ENCODE results near the gene ZNF677. TPM values are rescaled to one million over a fixed set of nuclear protein-coding genes. Genes with fewer than 3 reads are reported as not detected.
"Not testable (repeated sequence)": the region's sequence is repeated elsewhere in the genome, so short reads cannot be mapped to it uniquely, and the experiment has no call there.

Gene ZNF677
- 31.2 TPM for total RNA-seq
- 16.8 TPM for polyA plus RNA-seq

DNA sequence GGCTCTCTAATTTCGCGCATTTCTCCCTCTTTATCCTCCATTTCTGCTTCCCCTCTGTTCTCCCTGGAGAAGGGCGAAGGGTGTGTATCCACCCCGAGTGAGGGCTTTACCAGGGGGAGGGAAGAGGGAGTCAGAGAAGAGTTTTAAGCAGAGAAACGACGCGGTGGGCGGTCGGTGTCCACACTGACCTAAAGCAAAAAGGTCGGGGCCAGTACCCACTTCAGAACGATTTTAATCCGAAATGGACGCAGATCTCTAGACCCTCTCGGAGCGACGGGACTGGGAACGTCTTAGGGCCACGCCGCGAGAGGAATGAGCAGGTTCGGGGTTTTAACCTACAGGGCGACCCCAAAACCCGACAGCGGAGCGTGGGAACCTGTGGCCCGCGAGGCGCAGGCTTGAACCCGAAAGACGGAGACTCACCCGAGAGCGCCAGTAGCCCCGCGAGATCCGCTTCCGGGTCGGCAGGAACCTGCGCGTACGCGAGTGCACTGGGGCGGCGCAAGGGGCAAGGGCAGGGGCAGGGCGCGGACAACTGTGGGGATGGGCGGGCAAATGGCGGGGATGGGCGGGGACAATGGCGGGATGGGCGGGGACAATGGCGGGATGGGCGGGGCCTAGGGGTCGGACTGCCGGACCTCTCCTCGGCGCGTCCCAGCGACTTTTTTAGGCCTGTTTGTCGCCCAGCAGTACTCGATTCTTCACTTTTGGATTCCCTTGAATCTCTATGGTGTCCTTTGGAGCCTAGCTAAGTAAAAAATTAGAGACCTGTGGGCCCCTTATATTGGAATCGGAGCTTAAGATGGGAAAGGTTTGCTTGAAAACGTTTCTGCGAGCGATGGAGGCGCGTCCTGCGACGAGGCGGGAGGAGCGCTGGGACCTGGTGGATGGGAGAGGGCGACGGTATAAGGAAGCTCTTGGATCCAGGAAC, at the start of gene ZNF677:
Gene ZNF677 (minus strand): TSS at position 463 of the 931 bp plus-strand sequence. CDS start 3,323 bp downstream, outside the sequence.
- Histone ChIP-seq H3K27ac (ENCODE audit: low read depth) (peak within 1 kb of the TSS; percentile 71), H3K4me3 (ENCODE audit: low read depth, low read length) (peak within 1 kb of the TSS; percentile 74), H3K36me3 (ENCODE audit: insufficient read depth) (peaks cover 5% of the 10 kb centered on the region), H3K4me1 (ENCODE audit: insufficient read depth) (no peaks in the 10 kb centered on the region)
- DNase-seq (ENCODE audit: extremely low spot score) = peak; percentile 68
- 2% methylated on average over 72 of the region's 72 CpGs for WGBS

DNA sequence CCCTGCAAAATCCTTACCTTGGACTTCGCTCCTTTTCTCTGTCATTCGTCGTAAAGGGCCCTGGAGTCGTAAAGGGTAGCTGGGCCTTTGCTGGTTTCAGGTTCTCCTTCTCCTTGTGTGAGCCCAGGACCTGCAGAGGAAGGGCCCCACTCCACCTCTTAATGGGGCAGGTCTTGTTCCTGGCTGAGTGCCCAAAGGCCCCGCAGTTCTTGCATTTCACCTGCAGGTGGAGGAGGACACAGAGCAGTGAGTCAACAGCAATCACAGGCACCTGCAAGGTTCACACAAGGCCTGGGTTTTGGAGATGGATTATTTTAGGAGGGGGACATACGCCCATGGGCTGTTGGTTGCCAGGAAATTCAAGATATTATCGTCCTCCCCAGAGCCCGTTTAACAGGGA, 46.7 kb upstream of the ZNF677 start:
- not testable (repeated sequence) for H3K4me1 ChIP-seq (ENCODE audit: insufficient read depth); H3K36me3 ChIP-seq (ENCODE audit: insufficient read depth); H3K27ac ChIP-seq (ENCODE audit: low read depth); DNase-seq (ENCODE audit: extremely low spot score); H3K4me3 ChIP-seq (ENCODE audit: low read depth, low read length)
- WGBS = 51% methylated on average over 2 of the region's 8 CpGs

DNA sequence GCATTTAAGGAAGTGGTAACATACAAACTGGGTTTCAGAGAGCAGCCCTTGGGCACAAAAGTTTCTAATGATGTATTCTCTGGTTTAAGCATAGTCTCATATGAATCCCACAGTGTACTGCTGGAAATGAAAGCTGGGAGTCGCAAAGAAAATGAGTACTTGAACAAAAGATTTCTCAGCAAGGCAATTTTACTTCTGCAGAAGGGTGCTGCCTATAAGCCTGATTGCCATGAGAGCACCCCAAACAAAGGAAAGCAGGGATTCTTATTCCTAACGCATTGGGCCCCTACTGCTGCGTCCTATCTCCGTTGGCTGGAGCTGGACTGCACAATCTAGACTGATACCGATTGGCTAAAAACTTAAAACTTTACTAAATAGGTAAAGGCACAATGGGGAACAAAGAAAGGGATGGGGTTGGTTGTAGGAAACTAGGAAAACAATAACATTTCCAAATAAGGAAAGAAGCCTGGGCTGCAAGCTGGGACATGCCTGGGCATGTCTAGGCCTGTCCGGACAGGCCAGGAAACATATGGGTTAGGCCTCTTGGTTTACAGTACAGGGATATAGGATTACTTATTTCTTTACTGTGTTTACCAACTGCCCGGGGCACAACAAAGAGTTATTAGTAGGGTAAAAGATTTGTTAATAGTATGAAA, 40.2 kb upstream of the ZNF677 start:
- Histone ChIP-seq H3K4me1 (ENCODE audit: insufficient read depth) (no peaks in the 10 kb centered on the region), H3K4me3 (ENCODE audit: low read depth, low read length) (no peak overlapping the region), H3K27ac (ENCODE audit: low read depth) (no peak overlapping the region), H3K36me3 (ENCODE audit: insufficient read depth) (no peaks in the 10 kb centered on the region)
- DNase-seq (ENCODE audit: extremely low spot score) = no peak
- WGBS = 80% methylated on average over 7 of the region's 7 CpGs

DNA sequence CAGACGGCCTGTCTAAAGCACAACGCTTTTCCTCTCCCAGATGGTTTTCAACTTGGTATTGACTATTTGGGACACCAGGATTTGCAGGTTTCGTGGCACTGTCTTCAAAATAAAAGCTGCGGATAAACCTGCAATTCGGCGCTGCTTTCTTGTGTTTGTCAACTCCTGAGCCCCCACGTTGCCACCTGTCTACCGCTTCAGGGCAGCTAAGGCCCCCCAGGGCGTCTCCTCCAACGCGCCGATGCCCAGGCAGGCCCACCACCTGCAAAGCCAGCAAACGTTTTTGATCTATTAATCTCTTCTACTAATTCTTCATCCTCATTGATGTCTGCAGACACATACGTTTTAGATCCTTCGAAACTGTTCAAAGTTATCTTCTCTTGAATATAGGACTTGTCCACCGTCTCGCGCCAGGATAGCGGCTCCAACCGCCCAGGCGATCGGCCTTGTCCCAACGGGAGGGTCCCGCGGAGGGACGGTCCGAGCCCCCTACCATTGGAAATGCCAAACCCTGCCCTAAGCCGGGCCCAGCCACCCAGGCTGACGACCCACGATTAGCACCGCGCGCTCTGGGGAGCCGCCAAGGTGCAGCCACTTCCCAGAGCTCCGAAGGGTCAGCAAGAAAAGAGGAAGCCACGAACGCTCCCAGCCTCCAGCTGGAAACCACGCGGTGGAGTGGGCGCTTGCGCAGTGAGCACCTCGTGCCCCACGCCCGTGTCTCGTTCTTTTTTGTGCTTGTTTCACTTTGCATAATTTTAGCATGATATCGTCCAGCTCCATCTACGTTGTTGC, 36.3 kb upstream of the ZNF677 start:
- H3K36me3 ChIP-seq (ENCODE audit: insufficient read depth) = no peaks in the 10 kb centered on the region
- no peak for DNase-seq (ENCODE audit: extremely low spot score)
- no peaks in the 10 kb centered on the region for H3K4me1 ChIP-seq (ENCODE audit: insufficient read depth)
- no peak overlapping the region for H3K4me3 ChIP-seq (ENCODE audit: low read depth, low read length)
- H3K27ac ChIP-seq (ENCODE audit: low read depth) = no peak overlapping the region
- 91% methylated on average over 47 of the region's 47 CpGs for WGBS

DNA sequence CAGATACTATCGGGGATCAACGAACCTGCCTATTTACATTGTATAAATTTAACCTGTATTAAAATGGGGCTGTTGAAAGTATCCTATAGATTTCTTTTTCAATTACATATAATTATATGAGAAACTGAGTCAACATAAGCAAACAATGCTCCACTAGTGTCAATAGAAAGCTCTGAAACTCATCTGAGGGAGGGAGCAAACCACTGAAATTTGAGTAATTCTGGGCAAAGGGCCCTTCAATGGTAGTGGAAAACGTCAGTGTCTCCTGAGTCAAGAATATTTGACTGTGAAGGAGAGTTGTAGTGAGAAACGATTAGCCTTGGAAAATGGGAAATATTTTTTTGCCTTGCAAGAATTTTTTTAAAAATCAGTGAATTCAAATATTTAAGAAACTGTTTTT, 30.4 kb upstream of the ZNF677 start:
- Histone ChIP-seq H3K4me1 (ENCODE audit: insufficient read depth) (no peaks in the 10 kb centered on the region), H3K27ac (ENCODE audit: low read depth) (no peak overlapping the region), H3K4me3 (ENCODE audit: low read depth, low read length) (no peak overlapping the region), H3K36me3 (ENCODE audit: insufficient read depth) (no peaks in the 10 kb centered on the region)
- 60% methylated on average over 4 of the region's 4 CpGs for WGBS
- no peak for DNase-seq (ENCODE audit: extremely low spot score)

DNA sequence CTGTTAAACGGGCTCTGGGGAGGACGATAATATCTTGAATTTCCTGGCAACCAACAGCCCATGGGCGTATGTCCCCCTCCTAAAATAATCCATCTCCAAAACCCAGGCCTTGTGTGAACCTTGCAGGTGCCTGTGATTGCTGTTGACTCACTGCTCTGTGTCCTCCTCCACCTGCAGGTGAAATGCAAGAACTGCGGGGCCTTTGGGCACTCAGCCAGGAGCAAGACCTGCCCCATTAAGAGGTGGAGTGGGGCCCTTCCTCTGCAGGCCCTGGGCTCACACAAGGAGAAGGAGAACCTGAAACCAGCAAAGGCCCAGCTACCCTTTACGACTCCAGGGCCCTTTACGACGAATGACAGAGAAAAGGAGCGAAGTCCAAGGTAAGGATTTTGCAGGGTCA, 27.3 kb upstream of the ZNF677 start:
- H3K4me3 ChIP-seq (ENCODE audit: low read depth, low read length); H3K4me1 ChIP-seq (ENCODE audit: insufficient read depth); DNase-seq (ENCODE audit: extremely low spot score); H3K27ac ChIP-seq (ENCODE audit: low read depth); H3K36me3 ChIP-seq (ENCODE audit: insufficient read depth): not testable (repeated sequence)
- WGBS = 57% methylated on average over 2 of the region's 8 CpGs

DNA sequence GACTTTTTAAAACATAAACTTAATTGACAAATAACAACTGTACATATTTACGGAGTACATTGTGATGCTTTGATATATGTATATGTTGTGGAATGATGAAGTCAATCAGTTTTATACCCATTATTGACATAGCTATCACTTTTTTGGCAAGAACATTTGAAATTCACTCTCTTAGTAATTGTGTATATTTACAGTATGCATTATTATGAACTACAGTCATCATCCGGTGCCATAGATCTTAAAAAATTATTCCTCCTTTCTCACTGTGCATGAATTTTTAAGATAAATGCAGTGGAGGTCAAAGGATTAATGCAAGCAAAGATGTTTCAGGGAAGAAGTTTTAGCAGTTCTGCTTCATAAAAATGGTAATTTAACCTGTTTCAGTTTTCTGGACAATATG, 20.8 kb upstream of the ZNF677 start:
- DNase-seq (ENCODE audit: extremely low spot score) = no peak
- WGBS = 93% methylated on average over 2 of the region's 2 CpGs
- H3K27ac ChIP-seq (ENCODE audit: low read depth) = no peak overlapping the region
- H3K4me3 ChIP-seq (ENCODE audit: low read depth, low read length) = no peak overlapping the region
- no peaks in the 10 kb centered on the region for H3K4me1 ChIP-seq (ENCODE audit: insufficient read depth)
- H3K36me3 ChIP-seq (ENCODE audit: insufficient read depth) = no peaks in the 10 kb centered on the region

DNA sequence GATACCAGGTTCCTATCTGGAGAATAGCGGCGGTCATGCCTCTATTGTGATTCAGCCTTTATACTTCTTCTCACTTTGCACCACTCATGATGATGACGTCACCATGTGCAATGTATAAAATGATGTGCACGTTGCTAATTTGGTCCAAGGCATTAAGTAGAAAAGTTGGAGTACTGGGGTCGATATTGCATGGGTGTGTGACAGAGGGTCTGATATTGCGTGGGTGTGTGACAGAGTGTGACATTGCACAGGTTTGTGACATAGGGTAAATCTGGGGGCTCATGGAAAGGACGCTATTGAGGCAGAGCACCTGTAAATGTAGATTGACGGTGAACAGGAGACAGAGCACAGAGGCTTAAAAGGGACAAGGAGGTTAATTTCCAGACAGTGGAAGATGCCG, 17.4 kb upstream of the ZNF677 start:
- Histone ChIP-seq H3K4me3 (ENCODE audit: low read depth, low read length) (no peak overlapping the region), H3K27ac (ENCODE audit: low read depth) (no peak overlapping the region), H3K36me3 (ENCODE audit: insufficient read depth) (no peaks in the 10 kb centered on the region), H3K4me1 (ENCODE audit: insufficient read depth) (no peaks in the 10 kb centered on the region)
- DNase-seq (ENCODE audit: extremely low spot score) = no peak
- WGBS = 84% methylated on average over 9 of the region's 9 CpGs

DNA sequence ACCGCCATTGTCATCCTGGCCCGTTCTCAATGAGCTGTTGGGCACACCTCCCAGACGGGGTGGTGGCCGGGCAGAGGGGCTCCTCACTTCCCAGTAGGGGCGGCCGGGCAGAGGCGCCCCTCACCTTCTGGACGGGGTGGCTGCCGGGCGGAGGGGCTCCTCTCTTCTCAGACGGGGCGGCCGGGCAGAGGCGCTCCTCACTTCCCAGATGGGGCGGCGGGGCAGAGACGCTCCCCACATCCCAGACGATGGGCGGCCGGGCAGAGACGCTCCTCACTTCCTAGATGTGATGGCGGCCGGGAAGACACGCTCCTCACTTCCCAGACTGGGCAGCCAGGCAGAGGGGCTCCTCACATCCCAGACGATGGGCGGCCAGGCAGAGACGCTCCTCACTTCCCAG, 15.2 kb upstream of the ZNF677 start:
- H3K4me1 ChIP-seq (ENCODE audit: insufficient read depth); DNase-seq (ENCODE audit: extremely low spot score); H3K27ac ChIP-seq (ENCODE audit: low read depth); H3K4me3 ChIP-seq (ENCODE audit: low read depth, low read length); H3K36me3 ChIP-seq (ENCODE audit: insufficient read depth): not testable (repeated sequence)
- 91% methylated on average over 19 of the region's 27 CpGs for WGBS

DNA sequence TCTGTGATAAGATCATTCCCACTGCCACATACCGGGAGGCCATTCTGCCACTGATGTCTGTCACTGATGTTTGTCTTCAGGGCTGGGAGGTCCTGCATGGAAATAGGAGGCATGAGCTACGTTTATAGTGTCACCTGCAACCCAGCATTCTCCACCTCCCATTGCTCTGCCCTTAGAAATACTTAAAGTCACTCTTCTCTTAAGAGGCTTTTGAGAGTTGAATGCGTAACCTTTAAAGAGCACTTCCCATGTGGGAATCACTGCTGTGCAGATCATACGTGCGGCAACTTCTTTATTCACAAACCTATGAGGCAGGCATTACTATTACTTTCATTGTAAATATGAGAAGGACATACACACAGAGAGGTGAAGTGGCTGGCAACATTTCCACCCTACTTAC, 12.9 kb upstream of the ZNF677 start, which contains the start of gene VN1R4:
Gene VN1R4 (minus strand): TSS at position 101 of the 400 bp plus-strand sequence. CDS start 58 bp downstream, at position 43.
- not testable (repeated sequence) for H3K4me3 ChIP-seq (ENCODE audit: low read depth, low read length); H3K4me1 ChIP-seq (ENCODE audit: insufficient read depth); H3K27ac ChIP-seq (ENCODE audit: low read depth); H3K36me3 ChIP-seq (ENCODE audit: insufficient read depth); DNase-seq (ENCODE audit: extremely low spot score)
- 85% methylated on average over 4 of the region's 5 CpGs for WGBS

DNA sequence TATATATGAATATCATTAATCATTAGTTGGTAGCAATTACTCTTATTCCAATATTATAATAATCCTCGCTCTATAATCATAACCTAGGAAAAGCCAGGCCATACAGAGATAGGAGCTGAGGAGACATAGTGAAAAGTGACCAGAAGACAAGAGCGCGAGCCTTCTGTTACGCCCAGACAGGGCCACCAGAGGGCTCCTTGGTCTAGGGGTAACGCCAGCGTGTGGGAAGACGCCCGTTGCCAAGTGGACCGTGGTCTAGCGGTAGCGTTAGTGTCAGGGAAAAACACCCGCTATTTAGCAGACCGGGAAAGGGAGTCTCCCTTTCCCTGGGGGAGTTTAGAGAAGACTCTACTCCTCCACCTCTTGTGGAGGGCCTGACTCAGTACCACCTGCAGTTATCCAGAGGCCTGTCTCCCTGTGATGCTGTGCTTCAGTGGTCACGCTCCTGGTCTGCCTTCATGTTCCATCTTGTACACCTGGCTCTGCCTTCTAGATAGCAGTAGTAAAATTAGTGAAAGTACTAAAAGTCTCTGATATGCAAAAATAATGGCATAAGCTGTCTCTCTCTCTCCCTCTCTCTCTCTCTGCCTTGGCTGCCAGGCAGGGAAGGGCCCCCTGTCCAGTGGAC, 3.2 kb upstream of the ZNF677 start, which contains the start of gene VN1R2:
Gene VN1R2 (plus strand): TSS at position 578 of the 628 bp plus-strand sequence. CDS start 84 bp downstream, outside the sequence.
- H3K27ac ChIP-seq (ENCODE audit: low read depth); H3K36me3 ChIP-seq (ENCODE audit: insufficient read depth); DNase-seq (ENCODE audit: extremely low spot score); H3K4me1 ChIP-seq (ENCODE audit: insufficient read depth); H3K4me3 ChIP-seq (ENCODE audit: low read depth, low read length): not testable (repeated sequence)
- WGBS = 60% methylated on average over 14 of the region's 14 CpGs

DNA sequence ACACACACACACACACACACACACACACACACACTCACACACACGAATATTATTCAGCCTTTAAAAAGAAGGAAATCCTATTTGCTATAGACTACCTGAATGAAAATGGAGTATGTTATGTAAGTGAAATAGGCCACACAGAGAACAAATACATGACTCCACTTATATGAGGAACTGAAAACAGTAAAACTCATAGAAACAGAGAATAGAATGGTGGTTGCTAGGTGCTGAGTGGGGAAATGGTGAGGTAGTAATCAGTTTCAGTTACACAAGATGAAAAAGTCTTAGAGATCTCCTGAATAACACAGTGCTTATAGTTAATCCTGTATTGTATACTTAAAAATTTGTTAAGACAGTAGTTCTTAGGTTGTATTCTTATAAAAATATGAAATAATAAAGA, 8.2 kb downstream of the ZNF677 start:
- no peak for DNase-seq (ENCODE audit: extremely low spot score)
- no peak overlapping the region for H3K4me3 ChIP-seq (ENCODE audit: low read depth, low read length)
- WGBS = 93% methylated on average over 1 of the region's 1 CpG
- H3K27ac ChIP-seq (ENCODE audit: low read depth) = no peak overlapping the region
- peaks cover 7% of the 10 kb centered on the region for H3K36me3 ChIP-seq (ENCODE audit: insufficient read depth)
- no peaks in the 10 kb centered on the region for H3K4me1 ChIP-seq (ENCODE audit: insufficient read depth)

Data from urinary bladder (tissue), 4 donors.